Nephron (organoid): ENCODE measurements around the gene EHBP1L1.

Source experiments
- H3K27ac Mint-ChIP-seq, 3 experiments: 2 replicates each; pipeline ENCODE4 v1.8.0; 2020; ENCODE audit warnings: mixed read lengths in 3 of 3, mild to moderate bottlenecking in 2 of 3, moderate library complexity in 1 of 3
- H3K27me3 Mint-ChIP-seq: 2 replicates; pipeline ENCODE4 v1.8.0; 2021; ENCODE audit warnings: low read depth, mild to moderate bottlenecking, moderate library complexity, mixed read lengths
- H3K36me3 Mint-ChIP-seq: 2 replicates; pipeline ENCODE4 v1.8.0; 2020; ENCODE audit warnings: low read depth, mixed read lengths
- H3K4me1 Mint-ChIP-seq: 2 replicates; pipeline ENCODE4 v1.8.0; 2020; ENCODE audit warnings: mixed read lengths
- H3K4me3 Mint-ChIP-seq, 3 experiments: 2 replicates each; pipeline ENCODE4 v1.8.0; 2020; ENCODE audit warnings: mild to moderate bottlenecking in 3 of 3, mixed read lengths in 3 of 3, moderate library complexity in 2 of 3
- H3K9me3 Mint-ChIP-seq: 2 replicates; pipeline ENCODE4 v1.8.0; 2020; ENCODE audit warnings: mixed read lengths
- CTCF ChIP-seq, 3 experiments: fragments of 200-600 bp; sonication (generic); IDR thresholded peaks; one replicate each; pipeline ENCODE4 v1.5.0; 2021; ENCODE audit warnings: antibody characterized with exemption in 3 of 3; ENCODE audit not compliant: unreplicated experiment in 3 of 3

Gene EHBP1L1

GRCh38 chr11:65574109-65574810 is 1.6 kb upstream of the EHBP1L1 start:
- H3K27ac Mint-ChIP-seq = peak overlapping the region; percentile 75 to 83 (median 76)
- H3K36me3 Mint-ChIP-seq = no peaks in the 10 kb centered on the region
- peaks cover 64% of the 10 kb centered on the region for H3K4me1 Mint-ChIP-seq

GRCh38 chr11:65574811-65575567 is 864 bp upstream of the EHBP1L1 start:
- no peak for TF ChIP-seq CTCF (IDR thresholded peaks at IDR 0.05; ENCODE audit: unreplicated experiment in 3 of 3)
- no peaks in the 10 kb centered on the region for H3K36me3 Mint-ChIP-seq
- H3K27ac Mint-ChIP-seq = peak overlapping the region; percentile 75 to 83 (median 76)
- H3K27me3 Mint-ChIP-seq = peaks cover 3% of the 10 kb centered on the region
- H3K4me1 Mint-ChIP-seq = peaks cover 57% of the 10 kb centered on the region
- H3K9me3 Mint-ChIP-seq = no peaks in the 10 kb centered on the region
- H3K4me3 Mint-ChIP-seq = peak overlapping the region; percentile 82 to 90 (median 88)

More at GRCh38 chr11:65574109-65574810, 1.6 kb upstream of the EHBP1L1 start:
- Mint-ChIP-seq H3K9me3 (no peaks in the 10 kb centered on the region), H3K4me3 (peak overlapping the region; percentile 89 to 90 (median 90)), H3K27me3 (peaks cover 3% of the 10 kb centered on the region)
- TF ChIP-seq CTCF (IDR thresholded peaks at IDR 0.05; ENCODE audit: unreplicated experiment in 3 of 3) = peak; percentile 98 to 99 (median 99)

GRCh38 chr11:65576232-65576866 is 496 bp downstream of the EHBP1L1 start:
- TF ChIP-seq CTCF (IDR thresholded peaks at IDR 0.05; ENCODE audit: unreplicated experiment in 3 of 3) = no peak
- peak overlapping the region in 2 of 3 experiments; percentile 58 to 70 for H3K27ac Mint-ChIP-seq
- no peaks in the 10 kb centered on the region for H3K36me3 Mint-ChIP-seq
- H3K27me3 Mint-ChIP-seq = peaks cover 3% of the 10 kb centered on the region
- peaks cover 46% of the 10 kb centered on the region for H3K4me1 Mint-ChIP-seq
- peak overlapping the region; percentile 70 to 89 (median 84) for H3K4me3 Mint-ChIP-seq
- H3K9me3 Mint-ChIP-seq = no peaks in the 10 kb centered on the region

GRCh38 chr11:65576867-65577755 is 1.3 kb downstream of the EHBP1L1 start:
- H3K27ac Mint-ChIP-seq = peak overlapping the region in 2 of 3 experiments; percentile 58 to 70
- H3K27me3 Mint-ChIP-seq = peaks cover 6% of the 10 kb centered on the region
- peaks cover 39% of the 10 kb centered on the region for H3K4me1 Mint-ChIP-seq
- peak overlapping the region; percentile 70 to 89 (median 84) for H3K4me3 Mint-ChIP-seq
- H3K9me3 Mint-ChIP-seq = no peaks in the 10 kb centered on the region
- TF ChIP-seq CTCF (IDR thresholded peaks at IDR 0.05; ENCODE audit: unreplicated experiment in 3 of 3) = no peak
- no peaks in the 10 kb centered on the region for H3K36me3 Mint-ChIP-seq

- Mint-ChIP-seq H3K27ac (peak overlapping the region in 2 of 3 experiments; percentile 38 to 56), H3K4me3 (peak overlapping the region; percentile 54 to 78 (median 59)), H3K36me3 (no peaks in the 10 kb centered on the region), H3K9me3 (no peaks in the 10 kb centered on the region), H3K27me3 (peaks cover 12% of the 10 kb centered on the region), H3K4me1 (peaks cover 35% of the 10 kb centered on the region)
- no peak for TF ChIP-seq CTCF (IDR thresholded peaks at IDR 0.05; ENCODE audit: unreplicated experiment in 3 of 3)
These were observed 1.9 kb downstream of the EHBP1L1 start for GRCh38 chr11:65577756-65578109.
